Heart left ventricle (tissue), 16 donors: ENCODE results near the gene KXD1. TPM values are rescaled to one million over a fixed set of nuclear protein-coding genes. Genes with fewer than 3 reads are reported as not detected.
A peak's percentile ranks its signal among the peaks of the same experiment; 100 is the strongest.

ENCODE experiments used
- ATAC-seq, 4 donors: fragments of 200-7000 bp; cut with Tn5 transposase; one replicate each; pipeline ENCODE4 v1.9.1; 2020 to 2022; ENCODE audit warnings: moderate library complexity in 4 of 4, mild to moderate bottlenecking in 3 of 4, moderate number of reproducible peaks in 1 of 4
- DNase-seq, 5 donors: peaks; one replicate each; pipeline ENCODE4 v3.0.0-alpha.2; 2020
- H3K27ac ChIP-seq, 12 donors: fragments of 200-600 bp; sonication (generic) in 4 of 12; one replicate each; pipeline versions ENCODE4 v1.5.0 to v1.8.0; 2016 to 2022; ENCODE audit warnings: mild to moderate bottlenecking in 2 of 12
- H3K27me3 ChIP-seq, 9 donors: fragments of 200-600 bp; sonication (generic) in 2 of 9; one replicate each; pipeline versions ENCODE4 v1.5.1 to v1.8.0; 2016 to 2022; ENCODE audit warnings: mild to moderate bottlenecking in 3 of 9
- H3K36me3 ChIP-seq, 9 donors: fragments of 200-600 bp; sonication (generic) in 2 of 9; one replicate each; pipeline versions ENCODE4 v1.5.0 to v1.8.0; 2018 to 2022; ENCODE audit warnings: mild to moderate bottlenecking in 2 of 9
- H3K4me1 ChIP-seq, 12 donors: fragments of 200-600 bp; sonication (generic) in 4 of 12; one replicate each; pipeline versions ENCODE4 v1.5.0 to v1.8.0; 2016 to 2022; ENCODE audit warnings: mild to moderate bottlenecking in 3 of 12
- H3K4me3 ChIP-seq, 12 donors: fragments of 200-600 bp; sonication (generic) in 4 of 12; one replicate each; pipeline versions ENCODE4 v1.5.0 to v1.8.0; 2017 to 2022; ENCODE audit warnings: mild to moderate bottlenecking in 9 of 12, moderate library complexity in 4 of 12
- H3K9me3 ChIP-seq, 12 donors: fragments of 200-600 bp; sonication (generic) in 4 of 12; one replicate each; pipeline versions ENCODE4 v1.5.0 to v1.8.0; 2016 to 2022; ENCODE audit warnings: mild to moderate bottlenecking in 1 of 12
- CTCF ChIP-seq, 12 donors: fragments of 200-600 bp; sonication (generic) in 4 of 12; IDR thresholded peaks; one replicate each; pipeline versions ENCODE4 v1.5.0 to v1.8.0; 2018 to 2022; ENCODE audit warnings: antibody characterized with exemption in 12 of 12, mild to moderate bottlenecking in 5 of 12
- POLR2A ChIP-seq, 2 donors: fragments of 450-650 bp; IDR thresholded peaks; one replicate each; pipeline ENCODE4 v1.6.1; 2017; ENCODE audit warnings: antibody characterized with exemption in 2 of 2, mild to moderate bottlenecking in 2 of 2, moderate library complexity in 2 of 2
- WGBS, 4 donors: extraction: QIAGEN DNeasy Blood & Tissue Kit in 2 of 4; methylation state at CpG; one replicate each; pipeline versions ENCODE4 v1.1.5 to v1.1.7; 2013 to 2018; 5-methylcytosine and 5-hydroxymethylcytosine counted together
- intact Hi-C, 10 donors: fragments of 100-400 bp; cut with DNase I; formaldehyde crosslinking; loops; one replicate each; pipeline versions ENCODE4 v1.11.1 to v1.14.2; 2022
- polyA plus RNA-seq, 2 donors: library from polyadenylated mRNA; stranded (reverse); fragments of 200-250 nt; gene quantifications; one replicate each; pipeline ENCODE4 v1.2.3, GENCODE V29; 2013
- total RNA-seq, 9 donors: library from RNA; depleted of rRNA in 2 of 9; stranded (reverse); fragments of >200 nt in 2 of 9; fragmentation: NEBNext Ultra II Directional in 3 of 9; extraction: Animal tissue kit (Norgen Biotek cat#: 25700) in 3 of 9; gene quantifications; one replicate each; pipeline versions ENCODE4 v1.1.0 to v1.2.4, GENCODE V29; 2016 to 2023
- donor health status: ischemic (EF 13 %, LVEDD 7.1; RV severe dilation, severe dysfunction).
- donor health status: healthy with polysubstance abuse.
- donor health status: DM: no; HTN: yes; CAD: no.
- donor health status: DM: no; HTN: no; CAD: no.
- donor health status: ischemic (EF 25% LVEDD 6.9; RV normal size, moderate dysfunction).
- donor health status: ischemic (EF 25% LVEDD 5.7; RV mildly dilated, moderate dysfunction).
- donor health status: healthy.
- donor health status: DM: yes; HTN: yes; CAD: no.
- donor health status: ischemic (EF 35%, LVEDD 5.7; RV mildly dilated, moderate dysfunction).
- donor health status: nonischemic (EF 11% LVEDD 7.7; RV severe dilation, severe dysfunction).
- donor health status: DM: yes; HTN: yes; CAD: no.
- donor health status: PGD.
- donor health status: ischemic (EF 29% LVEDD 5.4; RV normal size, mild dysfunction).
- donor health status: nonischemic (EF 23%, LVEDD 6.1; RV moderate dilation, normal function).

KXD1 gene
- total and polyA plus RNA-seq, 11 donors: 36.1 to 116 (median 46.7) TPM

- H3K27ac ChIP-seq: no peak overlapping the region
- no peak overlapping the region for H3K4me3 ChIP-seq
- ATAC-seq (no peak), DNase-seq (no peak)
- H3K27me3 ChIP-seq: peaks cover 19 to 88% (median 64%) of the 10 kb centered on the region in 9 donors
- intact Hi-C loops: no loop called here
- H3K36me3 ChIP-seq: no peaks in the 10 kb centered on the region
- H3K9me3 ChIP-seq: no peaks in the 10 kb centered on the region
- WGBS, 4 donors: 77 to 86% (median 82%) methylated on average over 4 of the region's 4 CpGs
- no peak for TF ChIP-seq POLR2A (IDR thresholded peaks at IDR 0.05)
- TF ChIP-seq CTCF (IDR thresholded peaks at IDR 0.05): no peak
- H3K4me1 ChIP-seq: peaks cover 0 to 32% (median 7%) of the 10 kb centered on the region in 12 donors
Observed at GRCh38 chr19:18601875-18602274, 44.2 kb downstream of the KXD1 start.

GRCh38 chr19:18603255-18603957 lies 45.7 kb downstream of the KXD1 start:
- peak overlapping the region in 1 of 12 donors; percentile 12 for H3K27ac ChIP-seq
- H3K4me3 ChIP-seq: peak overlapping the region in 8 of 12 donors; percentile 2 to 51 (median 16)
- no peaks in the 10 kb centered on the region for H3K36me3 ChIP-seq
- TF ChIP-seq POLR2A (IDR thresholded peaks at IDR 0.05) (no peak), CTCF (IDR thresholded peaks at IDR 0.05) (peak in 4 of 12 donors; percentile 10 to 25 (median 14))
- no peaks in the 10 kb centered on the region for H3K9me3 ChIP-seq
- peaks cover 26 to 94% (median 71%) of the 10 kb centered on the region in 9 donors for H3K27me3 ChIP-seq
- ATAC-seq (peak in 3 of 4 donors; percentile 11 to 45 (median 23)), DNase-seq (no peak)
- 4 to 23% (median 9%) methylated on average over 7 to 32 of the region's 32 CpGs for WGBS, 4 donors
- intact Hi-C loops: no loop called here
- peaks cover 0 to 43% (median 15%) of the 10 kb centered on the region in 12 donors for H3K4me1 ChIP-seq

- no peaks in the 10 kb centered on the region for H3K9me3 ChIP-seq
- no peak for TF ChIP-seq POLR2A (IDR thresholded peaks at IDR 0.05)
- no peak for TF ChIP-seq CTCF (IDR thresholded peaks at IDR 0.05)
- H3K36me3 ChIP-seq: no peaks in the 10 kb centered on the region
- peaks cover 0 to 43% (median 15%) of the 10 kb centered on the region in 12 donors for H3K4me1 ChIP-seq
- peaks cover 29 to 94% (median 71%) of the 10 kb centered on the region in 9 donors for H3K27me3 ChIP-seq
- no peak for DNase-seq
- intact Hi-C loops: no loop called here
- H3K27ac ChIP-seq: peak overlapping the region in 2 of 12 donors; percentile 12 to 13
- H3K4me3 ChIP-seq: peak overlapping the region in 9 of 12 donors; percentile 2 to 51 (median 14)
- 11 to 53% (median 18%) methylated on average over 7 to 26 of the region's 26 CpGs for WGBS, 4 donors
- peak in 1 of 4 donors; percentile 17 for ATAC-seq
Observed at GRCh38 chr19:18603958-18604819, 46.5 kb downstream of the KXD1 start.

- Histone ChIP-seq H3K27me3 (peaks cover 27 to 94% (median 71%) of the 10 kb centered on the region in 9 donors), H3K4me1 (peaks cover 0 to 43% (median 15%) of the 10 kb centered on the region in 12 donors), H3K36me3 (no peaks in the 10 kb centered on the region), H3K27ac (peak overlapping the region in 1 of 12 donors; percentile 15), H3K4me3 (peak overlapping the region in 4 of 12 donors; percentile 3 to 51 (median 27)), H3K9me3 (no peaks in the 10 kb centered on the region)
- no peak for TF ChIP-seq CTCF (IDR thresholded peaks at IDR 0.05)
- WGBS, 4 donors: 11 to 24% (median 17%) methylated on average over 10 of the region's 10 CpGs
- intact Hi-C loops: no loop called here
- ATAC-seq (no peak), DNase-seq (no peak)
Observed at GRCh38 chr19:18604820-18605159, 47.1 kb downstream of the KXD1 start.
